Measurements from ENCODE around the gene HAAO.

HAAO gene

GRCh38 chr2:42784204-42784880 lies 8.0 kb downstream of the HAAO start:
- H3K4me3 Mint-ChIP-seq: no peak overlapping the region
- peaks cover 22% of the 10 kb centered on the region for H3K4me1 Mint-ChIP-seq
- no peak for TF ChIP-seq CTCF (IDR thresholded peaks at IDR 0.05; ENCODE audit: unreplicated experiment in 3 of 3)
- peaks cover 12% of the 10 kb centered on the region for H3K9me3 Mint-ChIP-seq
- peaks cover 37% of the 10 kb centered on the region for H3K36me3 Mint-ChIP-seq (ENCODE audit: low read depth)
- H3K27ac Mint-ChIP-seq: no peak overlapping the region
- no peaks in the 10 kb centered on the region for H3K27me3 Mint-ChIP-seq (ENCODE audit: low read depth)

GRCh38 chr2:42783511-42783910 lies 8.9 kb downstream of the HAAO start:
- Mint-ChIP-seq H3K9me3 (peaks cover 12% of the 10 kb centered on the region), H3K4me3 (no peak overlapping the region), H3K36me3 (ENCODE audit: low read depth) (peaks cover 44% of the 10 kb centered on the region), H3K4me1 (peaks cover 17% of the 10 kb centered on the region), H3K27me3 (ENCODE audit: low read depth) (no peaks in the 10 kb centered on the region), H3K27ac (no peak overlapping the region)
- no peak for TF ChIP-seq CTCF (IDR thresholded peaks at IDR 0.05; ENCODE audit: unreplicated experiment in 3 of 3)

GRCh38 chr2:42781181-42781580 lies 11.2 kb downstream of the HAAO start:
- H3K4me1 Mint-ChIP-seq: peaks cover 7% of the 10 kb centered on the region
- TF ChIP-seq CTCF (IDR thresholded peaks at IDR 0.05; ENCODE audit: unreplicated experiment in 3 of 3): no peak
- no peaks in the 10 kb centered on the region for H3K27me3 Mint-ChIP-seq (ENCODE audit: low read depth)
- H3K36me3 Mint-ChIP-seq (ENCODE audit: low read depth): peaks cover 60% of the 10 kb centered on the region
- H3K4me3 Mint-ChIP-seq: no peak overlapping the region
- peaks cover 18% of the 10 kb centered on the region for H3K9me3 Mint-ChIP-seq
- no peak overlapping the region for H3K27ac Mint-ChIP-seq

- Mint-ChIP-seq H3K36me3 (ENCODE audit: low read depth) (peaks cover 74% of the 10 kb centered on the region), H3K27ac (no peak overlapping the region), H3K4me3 (no peak overlapping the region), H3K27me3 (ENCODE audit: low read depth) (no peaks in the 10 kb centered on the region), H3K4me1 (no peaks in the 10 kb centered on the region), H3K9me3 (peaks cover 18% of the 10 kb centered on the region)
- TF ChIP-seq CTCF (IDR thresholded peaks at IDR 0.05; ENCODE audit: unreplicated experiment in 3 of 3): no peak
Observed at GRCh38 chr2:42777883-42778805, 14.2 kb downstream of the HAAO start.

GRCh38 chr2:42775810-42776209 lies 16.6 kb downstream of the HAAO start:
- Mint-ChIP-seq H3K4me1 (no peaks in the 10 kb centered on the region), H3K27me3 (ENCODE audit: low read depth) (no peaks in the 10 kb centered on the region), H3K36me3 (ENCODE audit: low read depth) (peaks cover 54% of the 10 kb centered on the region), H3K4me3 (no peak overlapping the region), H3K27ac (no peak overlapping the region), H3K9me3 (peaks cover 6% of the 10 kb centered on the region)
- TF ChIP-seq CTCF (IDR thresholded peaks at IDR 0.05; ENCODE audit: unreplicated experiment in 3 of 3): no peak

Data from nephron (organoid).